HG03060 (cell line): ENCODE measurements around the gene TNFRSF19.

Experiments used
- ATAC-seq: cut with Tn5 transposase; IDR thresholded peaks from one replicate; pipeline ENCODE4 v1.9.1; 2021; ENCODE audit warnings: low read depth, moderate number of reproducible peaks; ENCODE audit not compliant: unreplicated experiment

Gene TNFRSF19

DNA sequence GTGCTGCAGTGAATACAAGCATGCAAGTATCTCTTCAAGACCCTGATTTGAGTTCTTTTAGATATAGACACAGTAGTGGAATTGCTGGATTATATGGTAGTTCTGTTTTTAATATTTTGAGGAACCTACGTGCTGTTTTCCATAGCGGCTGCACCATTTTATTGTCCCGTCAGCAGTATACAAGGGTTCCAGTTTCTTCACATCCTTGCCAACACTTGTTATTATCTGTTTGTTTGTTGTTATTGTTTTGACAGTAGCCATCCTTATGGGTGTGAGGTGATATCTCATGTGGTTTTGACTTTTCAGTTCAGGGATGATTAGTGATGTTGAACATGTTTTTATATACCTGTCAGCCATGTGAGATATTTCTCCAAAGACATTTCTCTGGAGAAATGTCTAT, 53.2 kb downstream of the TNFRSF19 start:
- ATAC-seq: no peak

DNA sequence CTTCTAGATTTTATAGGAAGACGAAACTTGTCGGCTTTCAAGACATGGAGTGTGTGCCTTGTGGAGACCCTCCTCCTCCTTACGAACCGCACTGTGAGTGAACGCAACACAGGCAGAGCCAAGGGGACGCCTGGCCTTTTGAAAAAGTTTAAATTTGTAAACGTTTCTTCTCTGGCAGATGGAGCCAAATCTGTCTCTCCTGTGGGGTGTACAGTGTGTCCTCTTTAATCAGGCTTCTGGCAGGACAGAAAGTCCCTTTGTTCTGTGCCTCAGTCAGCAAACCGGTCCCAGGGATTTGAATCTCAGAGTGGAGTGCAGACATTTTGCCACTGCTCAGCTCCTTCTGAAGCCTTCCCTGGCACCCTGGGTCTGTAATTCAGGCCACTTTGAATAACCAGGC, 56.5 kb downstream of the TNFRSF19 start:
- no peak for ATAC-seq

DNA sequence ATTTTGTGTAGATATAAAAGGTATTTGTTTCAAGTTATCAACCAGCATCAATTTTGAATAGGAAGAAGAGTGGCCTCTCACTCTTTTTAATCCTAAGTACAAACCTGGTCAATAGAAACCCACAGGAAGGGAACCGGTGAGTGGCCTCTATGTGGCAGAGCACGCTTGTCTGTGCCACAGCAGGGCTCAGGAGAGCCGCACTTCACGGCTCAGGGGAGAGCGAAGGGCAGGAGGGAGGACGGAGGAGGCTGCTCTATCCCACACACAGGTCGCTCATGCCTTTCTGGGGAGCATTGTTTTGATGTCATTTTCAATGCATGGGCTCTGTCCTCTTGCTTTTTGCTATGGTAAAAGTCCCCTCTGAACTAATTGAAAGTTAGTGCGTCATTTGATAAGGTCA, 57.2 kb downstream of the TNFRSF19 start:
- no peak for ATAC-seq

DNA sequence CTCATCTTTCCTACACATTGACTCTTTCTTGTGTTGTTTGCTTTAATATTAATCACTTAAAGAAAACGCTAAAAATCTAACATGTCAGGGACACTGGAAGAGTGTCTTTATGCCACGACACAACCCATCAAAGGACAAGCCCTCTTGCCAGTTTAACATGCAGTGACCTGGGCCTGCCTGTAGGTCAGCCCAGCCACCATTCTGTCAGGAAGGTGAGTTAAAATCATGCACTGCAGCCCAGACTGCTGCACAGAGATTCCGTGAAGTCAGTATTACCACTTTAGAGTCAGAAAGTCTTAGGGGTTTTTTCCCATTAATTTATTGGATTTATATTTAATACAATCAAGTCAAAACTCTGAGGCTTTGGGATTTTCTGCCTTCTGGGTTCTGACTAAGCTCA, 58.0 kb downstream of the TNFRSF19 start:
- ATAC-seq: no peak

DNA sequence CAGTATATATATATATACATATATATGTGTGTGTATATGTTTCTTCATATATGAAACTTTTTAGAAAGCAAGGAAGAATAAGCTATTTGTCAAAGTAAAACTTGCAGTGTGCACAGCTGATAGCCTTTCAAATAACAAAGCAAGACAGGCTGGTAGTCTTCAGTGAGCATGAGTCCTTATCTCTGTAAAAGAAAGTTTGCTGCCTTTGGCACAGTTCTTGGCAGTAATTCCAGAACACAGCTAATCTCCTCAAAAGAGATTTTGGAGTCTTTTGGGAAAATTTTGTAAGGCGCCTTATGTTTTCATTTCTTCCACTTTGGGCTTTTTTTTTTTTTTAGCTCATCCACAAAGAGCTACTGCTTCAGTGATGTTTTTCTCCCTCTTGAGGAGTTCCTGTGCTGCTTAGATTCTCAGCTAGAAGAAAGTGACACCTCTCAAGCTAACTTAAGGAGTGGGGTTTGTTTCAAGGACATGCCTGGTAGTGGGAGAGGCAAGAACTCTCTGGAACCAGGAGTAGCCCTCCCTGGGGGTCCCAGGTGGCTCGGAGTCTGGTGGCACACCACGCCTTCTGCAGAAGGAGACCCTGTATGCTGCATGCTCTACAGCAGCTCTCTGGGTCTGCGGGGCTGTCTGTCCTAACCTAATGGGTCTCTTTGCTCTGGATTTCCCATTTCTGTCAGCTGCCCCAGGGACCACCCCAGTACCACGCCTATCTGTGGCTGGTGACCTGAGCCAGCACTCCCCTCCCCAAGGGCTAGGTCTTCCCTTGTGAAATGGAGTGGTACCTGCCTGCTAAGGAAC, 58.8 kb downstream of the TNFRSF19 start:
- ATAC-seq: no peak

DNA sequence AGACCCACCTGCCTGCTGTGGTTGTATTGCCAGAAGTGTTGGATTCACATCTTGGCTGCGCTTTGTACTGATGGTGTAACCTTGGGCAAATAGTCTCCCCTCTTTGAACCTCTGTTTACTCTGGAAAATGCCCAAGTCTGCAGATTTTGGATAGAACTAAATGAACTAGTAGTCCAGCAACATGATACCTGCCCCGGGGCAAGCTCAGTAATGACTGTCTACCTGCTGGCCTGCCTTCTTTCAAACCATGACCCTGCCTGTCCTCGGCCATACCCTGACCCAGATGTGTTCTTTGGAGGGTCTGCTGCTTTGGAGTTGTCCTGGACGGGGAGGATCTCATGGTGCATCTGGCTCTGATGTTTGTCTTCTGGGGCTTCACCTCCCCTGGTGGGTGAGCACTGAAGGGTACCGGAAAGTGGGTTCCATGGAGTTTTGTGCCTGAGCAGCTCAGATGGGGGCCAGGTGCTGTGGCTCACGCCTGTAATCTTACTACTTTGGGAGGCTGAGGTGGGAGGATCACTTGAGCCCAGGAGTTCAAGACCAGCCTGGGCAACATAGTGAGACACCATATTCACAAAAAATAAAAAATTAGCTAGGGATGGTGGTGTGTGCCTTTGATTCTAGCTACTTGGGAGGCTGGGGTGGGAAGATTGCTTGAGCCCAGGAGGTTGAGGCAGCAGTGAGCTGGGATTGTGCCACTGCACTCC, 59.5 kb downstream of the TNFRSF19 start:
- no peak for ATAC-seq

DNA sequence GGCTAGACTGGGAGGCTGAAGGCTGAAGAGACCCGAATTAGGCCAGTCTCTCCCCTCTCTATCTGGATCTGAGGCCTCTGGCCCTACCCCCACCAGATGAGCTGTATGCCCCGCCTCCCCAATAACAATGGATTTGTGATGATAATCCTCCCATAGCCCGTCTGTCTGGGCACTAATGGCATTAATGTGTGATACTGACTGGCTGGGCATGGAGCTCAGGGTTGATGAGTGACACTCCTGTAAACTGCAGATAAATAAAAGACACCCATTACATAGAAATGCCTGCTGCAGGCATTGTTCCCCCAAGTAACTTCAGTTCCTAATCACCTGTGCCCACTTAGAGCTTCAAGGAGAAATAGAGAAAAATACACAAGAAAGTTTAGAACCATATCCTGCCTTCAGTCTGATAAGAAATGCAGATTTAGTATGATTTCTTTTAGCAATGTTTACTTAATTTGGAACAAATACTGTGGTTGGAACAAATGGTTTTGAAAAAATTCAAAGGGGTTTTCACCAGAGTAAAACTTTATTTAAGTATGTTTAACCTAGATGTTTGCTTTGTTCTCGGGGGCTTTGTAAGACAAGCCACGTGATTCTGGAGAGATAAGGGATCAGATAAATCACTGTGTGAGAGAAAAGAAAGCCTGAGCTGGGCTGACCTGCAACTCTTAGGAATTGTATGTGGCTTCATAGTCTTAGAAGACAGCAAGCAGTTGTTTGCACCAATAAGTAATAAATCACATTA, 60.3 kb downstream of the TNFRSF19 start:
- no peak for ATAC-seq

DNA sequence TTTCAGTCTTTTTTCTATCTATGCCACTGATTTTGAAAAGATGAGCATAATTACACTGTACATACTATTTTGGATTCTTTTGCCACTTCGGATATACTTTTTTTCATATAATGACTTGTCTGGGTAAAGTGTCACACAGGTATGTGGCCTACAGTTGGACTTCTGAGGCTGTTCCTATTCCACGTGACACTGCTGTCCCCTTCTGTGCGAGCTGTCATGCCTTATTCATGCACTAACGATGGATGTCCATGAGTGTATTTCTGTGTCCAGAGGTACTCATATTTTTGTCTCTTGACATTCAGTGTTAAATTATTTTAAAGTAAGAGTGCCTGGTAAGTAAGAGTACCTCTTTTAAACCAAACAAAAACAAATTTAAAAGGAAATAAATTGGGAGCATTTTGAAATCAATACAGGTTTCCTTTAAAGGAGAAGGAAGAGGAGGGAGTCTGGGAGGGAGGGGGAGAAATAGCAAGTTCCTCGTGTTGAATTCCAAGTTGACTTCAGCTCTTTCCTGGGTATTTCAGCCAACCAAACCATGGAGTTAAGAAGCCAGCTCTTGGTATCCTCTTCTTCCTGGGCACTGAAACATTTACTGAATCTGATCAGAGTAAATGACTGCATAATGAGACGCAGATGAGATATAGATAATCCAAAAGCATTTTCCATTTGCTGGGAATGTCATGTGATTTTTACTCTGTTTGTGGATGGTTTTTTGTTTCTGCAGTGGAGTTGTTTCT, 61.3 kb downstream of the TNFRSF19 start:
- ATAC-seq: no peak

DNA sequence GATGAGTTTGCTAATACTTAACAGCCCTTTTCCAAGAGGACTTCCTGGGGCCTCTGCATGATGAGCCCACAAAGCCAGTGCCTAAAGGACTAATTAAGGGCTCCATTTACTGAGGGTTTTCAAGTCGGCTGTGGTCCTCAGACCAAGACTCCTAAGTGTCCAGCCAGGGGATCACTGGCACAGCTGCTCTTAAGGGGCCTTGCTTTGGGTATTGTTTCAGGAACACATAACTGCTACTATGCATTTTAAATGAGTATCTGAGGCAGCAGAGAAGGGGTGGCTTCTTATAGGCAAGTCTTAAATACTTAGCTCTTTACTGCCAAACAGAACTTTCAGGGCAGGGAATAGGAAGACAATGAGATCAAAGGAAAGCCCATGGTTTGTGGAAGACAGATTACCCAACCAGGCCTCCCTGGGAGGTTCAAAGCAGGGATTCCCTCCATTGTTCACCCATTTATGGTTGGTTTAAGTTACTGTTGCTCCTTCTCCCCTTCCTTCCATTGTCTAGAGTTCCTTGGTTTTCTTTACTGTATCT, 61.9 kb downstream of the TNFRSF19 start:
- no peak for ATAC-seq

DNA sequence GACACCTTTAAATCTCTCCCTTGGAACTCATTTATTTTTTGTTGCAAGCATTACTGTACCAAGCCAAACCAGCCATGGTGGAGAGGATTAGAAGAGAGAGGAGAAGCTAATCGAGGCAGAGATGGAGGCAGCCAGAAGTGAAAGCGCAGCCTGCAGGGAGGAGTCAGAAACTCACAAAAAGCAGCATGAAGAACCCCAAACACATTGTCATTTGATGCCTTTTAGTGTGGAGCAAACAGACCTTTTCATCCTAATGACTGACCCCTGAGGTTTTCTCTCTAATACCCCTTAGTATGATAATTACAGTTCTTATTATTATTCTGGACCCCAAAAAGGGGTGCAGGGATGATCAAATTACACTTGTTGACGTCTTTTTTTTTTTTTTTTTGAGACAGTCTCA, 62.5 kb downstream of the TNFRSF19 start:
- no peak for ATAC-seq

DNA sequence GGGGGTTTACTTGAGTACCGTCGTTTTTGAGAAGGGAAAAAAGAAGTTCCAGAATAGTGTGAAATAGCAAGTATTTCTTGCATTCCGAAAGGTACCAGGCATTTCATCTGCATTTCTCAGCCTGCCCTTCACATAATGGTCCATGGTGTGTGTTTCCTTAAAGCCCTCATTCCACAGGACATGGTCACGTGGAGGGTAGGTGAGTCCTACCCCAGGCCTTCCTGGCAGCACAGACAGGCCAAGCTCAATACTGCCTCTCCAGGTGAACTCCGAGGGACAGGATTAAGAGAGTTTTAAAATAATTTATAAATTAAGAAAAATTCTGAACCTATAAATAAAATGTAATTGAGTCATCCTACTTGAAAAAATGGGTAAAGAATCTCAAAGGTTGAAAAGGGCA, 64.7 kb downstream of the TNFRSF19 start:
- no peak for ATAC-seq

DNA sequence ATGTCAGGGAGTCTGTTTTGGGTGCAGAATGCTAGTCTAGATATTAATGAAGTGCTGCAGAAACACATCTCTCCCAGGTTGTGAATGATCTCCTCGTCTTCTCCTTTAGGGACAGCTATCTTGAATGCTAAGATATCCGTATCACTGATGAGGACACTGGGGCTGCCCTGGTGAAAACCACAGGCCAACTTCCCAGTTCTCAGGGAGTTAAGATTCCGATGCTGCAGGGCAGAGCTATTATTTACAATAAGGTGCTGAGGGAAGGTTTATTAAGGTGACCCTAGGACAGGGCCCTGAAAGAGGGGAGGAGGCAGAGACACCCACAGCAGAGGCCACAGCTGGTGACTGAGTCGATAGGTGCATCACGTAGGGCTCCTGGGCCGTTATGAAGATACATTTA, 66.1 kb downstream of the TNFRSF19 start:
- no peak for ATAC-seq

DNA sequence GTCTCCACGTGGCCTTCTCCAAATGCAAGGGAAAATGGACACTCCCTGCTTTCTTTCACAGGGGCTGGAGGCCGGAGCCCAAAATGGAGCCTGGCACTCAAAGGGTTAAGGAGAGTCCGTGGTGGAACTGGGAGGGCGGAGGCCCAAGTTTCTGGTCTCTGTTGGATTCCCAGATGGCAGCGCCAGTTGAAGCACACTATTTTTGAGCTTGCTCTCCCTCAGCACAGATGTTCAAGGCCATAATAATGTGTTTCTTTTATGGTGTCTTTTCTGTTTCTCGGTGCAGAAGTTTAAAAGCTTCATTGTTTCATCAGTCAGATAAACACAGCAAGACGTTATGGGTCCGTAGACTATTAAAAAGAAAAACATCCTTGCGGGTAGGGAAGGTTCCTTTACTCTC, 67.6 kb downstream of the TNFRSF19 start:
- no peak for ATAC-seq

DNA sequence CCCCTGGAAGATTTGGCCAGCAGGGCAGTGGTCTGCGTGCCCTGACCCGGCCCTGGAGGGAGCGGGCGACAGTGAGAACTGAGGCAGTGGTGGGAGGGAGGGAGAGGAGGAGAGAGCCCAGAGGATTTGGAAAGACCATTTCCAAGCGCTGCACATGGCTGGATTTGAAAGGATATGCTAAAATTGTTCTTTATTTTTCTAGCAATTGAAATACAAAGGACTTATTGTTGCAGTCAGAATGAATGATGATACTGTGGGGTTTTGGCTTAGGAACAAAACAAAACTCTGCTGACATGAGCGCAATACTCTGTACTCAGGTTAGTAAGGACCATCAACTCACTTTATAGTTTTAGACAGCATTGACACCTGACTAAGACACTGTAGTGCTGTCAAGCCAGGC, 69.5 kb downstream of the TNFRSF19 start:
- ATAC-seq: no peak

DNA sequence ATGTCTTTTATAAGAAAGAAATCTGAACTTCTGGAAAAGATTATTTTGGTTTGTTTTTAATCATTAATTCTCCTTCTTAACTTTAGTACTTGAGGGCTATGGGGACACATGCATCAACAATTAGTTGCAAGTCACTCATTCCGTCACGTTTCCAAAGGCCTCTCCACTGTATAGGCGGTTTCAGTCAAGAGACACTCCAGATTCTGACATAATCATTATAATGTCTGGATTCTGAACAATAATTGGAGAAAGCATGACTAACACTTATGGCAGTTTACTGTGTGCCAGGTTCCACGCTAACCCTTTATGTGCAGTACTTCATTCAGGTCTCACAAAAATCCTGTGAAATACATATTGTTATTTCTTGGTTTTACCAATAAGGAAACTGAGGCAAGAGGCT, 71.9 kb downstream of the TNFRSF19 start:
- no peak for ATAC-seq

DNA sequence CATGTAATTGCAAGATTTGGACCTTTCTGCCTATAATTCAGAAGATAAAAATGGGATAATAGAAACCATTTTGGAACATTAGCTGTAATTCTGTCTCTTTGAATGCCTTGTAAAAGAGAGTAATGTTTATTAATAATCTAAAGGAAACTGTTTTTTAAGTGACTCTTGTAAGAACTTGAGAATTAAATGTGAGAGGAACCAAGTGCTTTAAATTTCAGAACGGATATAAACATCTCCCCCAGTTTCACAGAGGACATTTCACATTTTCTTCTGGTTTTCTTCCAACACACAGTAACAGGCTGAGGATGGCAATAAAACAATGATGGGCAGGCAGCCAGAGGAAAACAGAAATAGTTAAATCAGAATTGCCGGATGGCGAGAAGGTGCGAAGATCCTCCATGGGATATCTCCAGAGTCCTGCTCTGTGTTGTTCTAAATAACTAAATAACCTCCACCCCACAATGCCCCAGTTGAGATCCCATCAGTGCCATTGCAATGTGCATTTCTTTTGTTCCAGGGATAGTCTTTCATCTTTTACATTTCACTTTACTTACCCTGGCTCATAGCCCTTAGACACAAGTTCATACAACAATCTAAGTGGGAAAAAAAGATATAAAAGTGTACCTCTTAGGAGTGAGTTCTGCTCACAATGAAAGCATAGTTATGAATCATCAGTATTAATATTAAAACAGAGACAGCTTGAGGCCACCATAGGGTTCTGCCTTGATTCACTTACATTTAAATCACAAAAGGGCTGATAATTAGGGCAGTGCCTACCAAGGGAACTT, 73.3 kb downstream of the TNFRSF19 start:
- ATAC-seq: no peak

DNA sequence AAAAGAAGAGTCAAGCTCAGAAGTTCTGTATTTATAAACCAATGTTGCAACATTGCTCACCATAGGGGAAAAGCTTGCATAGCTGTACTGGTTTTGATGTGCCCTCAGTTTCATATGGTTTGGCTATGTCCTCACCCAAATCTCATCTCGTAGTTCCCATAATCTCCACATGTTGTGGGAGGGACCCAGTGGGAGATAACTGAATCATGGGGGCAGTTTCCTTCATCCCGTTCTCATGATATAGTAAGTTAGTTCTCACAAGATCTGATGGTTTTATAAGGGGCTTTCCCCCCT, 73.9 kb downstream of the TNFRSF19 start:
- ATAC-seq: no peak

DNA sequence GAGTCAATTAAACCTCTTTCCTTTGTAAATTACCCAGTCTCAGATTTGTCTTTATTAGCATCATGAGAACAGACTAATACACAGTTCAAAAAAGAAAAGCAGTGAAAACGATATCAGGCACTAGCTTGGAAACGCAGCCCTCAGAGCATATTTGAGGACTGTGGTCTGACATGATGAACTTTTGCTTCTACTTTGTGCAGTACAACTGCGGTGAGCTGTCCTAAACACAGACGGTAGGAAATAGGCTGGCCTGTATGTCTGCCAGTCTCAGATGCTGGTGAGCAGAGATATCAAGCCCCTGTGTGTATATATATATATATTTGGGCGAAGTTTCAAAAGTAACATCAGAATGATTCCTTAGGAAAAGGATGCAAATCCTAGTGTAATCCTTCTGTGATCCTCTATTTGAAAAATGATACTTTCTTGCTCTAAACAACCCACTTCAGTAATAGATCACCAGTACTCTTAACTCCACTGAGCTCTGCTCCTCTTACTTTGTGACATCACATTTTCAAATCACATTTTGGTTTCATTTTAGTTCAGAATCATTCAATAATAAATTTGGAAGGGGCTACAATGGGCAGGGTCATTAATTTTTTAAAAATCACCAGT, 74.4 kb downstream of the TNFRSF19 start:
- no peak for ATAC-seq

DNA sequence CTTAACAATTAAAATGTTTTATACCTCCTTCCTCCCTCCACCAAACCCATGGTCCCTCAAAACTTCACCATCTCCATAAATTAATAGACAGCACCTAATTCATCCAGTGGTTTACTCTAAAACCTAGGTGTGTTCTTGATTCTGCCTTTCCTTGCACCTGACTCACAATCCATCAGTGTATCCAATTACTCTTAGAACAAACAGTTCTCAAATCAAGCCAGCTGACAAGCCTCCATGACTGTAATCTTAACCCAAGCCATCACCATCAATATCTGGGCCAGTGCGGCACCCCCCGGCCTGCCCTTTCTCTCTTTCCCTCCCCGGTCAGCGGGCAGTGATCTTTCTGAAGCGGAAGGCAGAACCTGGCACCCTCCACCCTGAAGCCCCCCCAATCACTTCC, 75.6 kb downstream of the TNFRSF19 start:
- ATAC-seq: no peak

DNA sequence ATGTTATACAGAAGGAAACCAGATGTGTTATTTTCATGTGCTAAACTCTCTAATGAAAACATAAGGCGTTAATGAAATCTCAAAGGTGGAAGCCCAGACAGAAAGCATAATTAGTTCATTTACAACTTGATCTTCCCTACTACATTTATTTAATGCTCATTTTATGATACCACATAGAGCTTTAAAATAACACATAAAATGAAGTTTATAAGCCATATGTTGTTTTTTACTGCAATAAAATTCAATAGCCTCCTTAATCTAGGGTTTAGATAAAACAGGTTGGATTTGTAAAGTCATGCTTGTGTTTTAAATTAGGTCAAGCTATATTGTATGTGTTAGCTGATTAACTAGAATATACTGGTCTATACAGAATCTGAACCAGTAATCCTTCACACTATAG, 81.2 kb downstream of the TNFRSF19 start:
- ATAC-seq: no peak
